T-helper 22 cell (primary cell): ENCODE results near the gene ARSB.

Experiments used
- DNase-seq: peaks from one replicate; pipeline ENCODE4 v3.0.0-alpha.2; 2020; ENCODE audit warnings: low read depth

The ARSB gene

DNA sequence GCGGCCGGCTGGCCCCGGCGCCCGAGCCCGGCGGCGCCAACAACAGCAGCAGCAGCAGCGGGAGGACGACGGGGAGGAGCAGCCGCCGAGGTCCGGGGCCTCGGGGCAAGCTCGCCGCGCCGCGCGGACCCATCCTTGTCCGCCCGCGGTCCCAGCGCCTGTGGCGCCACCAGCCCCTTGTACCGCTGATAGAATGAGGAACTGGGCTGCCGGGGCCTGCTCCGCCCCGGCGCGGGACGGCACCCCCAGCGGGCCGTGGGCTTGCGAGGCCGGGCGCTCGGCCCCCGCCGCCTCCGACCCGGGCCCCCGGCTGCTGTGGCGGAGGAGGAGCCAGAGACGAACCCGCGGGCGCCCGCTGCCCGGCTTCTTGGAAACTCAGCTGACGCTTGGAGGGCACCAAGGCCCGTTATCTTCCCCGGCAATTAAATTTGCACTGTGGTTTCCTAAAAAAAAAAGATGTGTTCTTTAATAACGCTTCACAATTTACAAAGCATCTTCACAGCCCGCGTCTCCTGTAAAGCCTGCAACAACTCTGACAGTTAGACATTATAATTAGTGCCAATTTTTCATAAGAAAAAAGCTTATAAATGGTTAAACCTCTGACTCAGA is at the start of gene ARSB:
TSS of gene ARSB (minus strand) at position 195 of the 609 bp plus-strand sequence. CDS start at position 133, 62 bp downstream.
- peak; percentile 11 for DNase-seq

DNA sequence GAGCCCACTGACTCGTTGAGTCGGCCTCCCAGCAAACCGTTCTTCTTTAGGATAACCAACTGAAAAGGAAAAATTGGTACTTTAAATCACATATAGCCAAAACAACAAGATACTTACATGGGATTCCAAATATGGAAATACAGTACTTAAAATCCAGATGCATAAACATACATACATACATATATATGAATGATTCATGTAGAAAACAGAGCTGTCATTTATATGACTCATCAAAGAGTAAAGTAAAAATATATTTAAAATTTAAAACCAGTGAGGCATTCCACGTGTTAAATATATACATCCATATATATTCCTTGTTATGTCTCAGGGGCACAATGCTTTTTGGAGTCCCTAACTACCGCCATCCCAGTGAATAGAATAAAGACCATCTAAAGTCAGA is 47.7 kb upstream of the ARSB start:
- no peak for DNase-seq

DNA sequence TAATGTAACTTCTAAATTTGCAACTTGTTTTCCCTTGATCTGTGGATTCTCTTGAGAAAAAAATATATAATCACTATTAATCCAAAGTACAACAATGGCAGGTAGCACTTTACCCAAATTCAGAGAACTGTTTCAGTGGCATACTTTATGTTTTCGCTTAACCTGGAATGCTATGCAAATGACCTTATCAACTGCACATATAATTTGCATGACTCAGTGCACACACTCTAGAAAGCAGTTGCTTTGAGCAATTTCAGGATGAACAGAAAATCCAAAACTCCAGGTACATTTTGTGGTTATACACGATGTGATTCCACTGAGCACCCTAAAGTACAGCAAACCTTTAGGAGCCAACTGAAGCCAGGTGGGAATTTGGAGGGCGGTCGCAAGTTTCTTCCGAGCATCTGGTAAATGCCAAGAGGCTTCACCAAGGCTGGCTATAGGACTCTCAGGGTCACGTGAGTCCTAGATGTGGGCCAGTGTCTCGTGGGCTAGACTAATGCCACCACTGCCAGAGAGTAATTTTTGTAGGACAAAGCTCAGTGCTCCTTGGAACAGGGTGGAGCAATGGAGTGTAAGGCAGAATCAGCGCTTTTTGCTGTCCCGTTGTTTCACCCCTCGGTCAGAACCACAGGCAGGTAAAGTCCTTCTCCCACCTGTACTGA is 47.1 kb upstream of the ARSB start:
- DNase-seq: no peak

DNA sequence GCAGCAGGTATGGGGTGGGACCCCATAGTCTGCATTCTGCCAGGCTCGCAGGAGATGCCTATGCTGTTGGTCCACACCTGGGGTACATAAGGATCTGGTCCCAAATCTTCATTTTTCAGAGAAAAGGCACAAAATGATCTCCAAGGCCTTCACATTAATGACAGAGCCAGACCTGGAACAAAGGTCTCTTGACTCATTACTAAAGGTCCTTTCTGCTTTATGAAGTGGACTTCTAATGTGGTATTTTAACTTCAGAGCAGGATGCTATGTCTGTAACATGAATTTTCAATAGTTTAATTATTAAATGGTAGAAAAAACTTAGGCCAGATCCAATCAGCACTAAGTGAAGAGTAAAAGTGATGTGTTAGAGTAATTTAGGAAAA is 46.4 kb upstream of the ARSB start:
- DNase-seq: no peak

DNA sequence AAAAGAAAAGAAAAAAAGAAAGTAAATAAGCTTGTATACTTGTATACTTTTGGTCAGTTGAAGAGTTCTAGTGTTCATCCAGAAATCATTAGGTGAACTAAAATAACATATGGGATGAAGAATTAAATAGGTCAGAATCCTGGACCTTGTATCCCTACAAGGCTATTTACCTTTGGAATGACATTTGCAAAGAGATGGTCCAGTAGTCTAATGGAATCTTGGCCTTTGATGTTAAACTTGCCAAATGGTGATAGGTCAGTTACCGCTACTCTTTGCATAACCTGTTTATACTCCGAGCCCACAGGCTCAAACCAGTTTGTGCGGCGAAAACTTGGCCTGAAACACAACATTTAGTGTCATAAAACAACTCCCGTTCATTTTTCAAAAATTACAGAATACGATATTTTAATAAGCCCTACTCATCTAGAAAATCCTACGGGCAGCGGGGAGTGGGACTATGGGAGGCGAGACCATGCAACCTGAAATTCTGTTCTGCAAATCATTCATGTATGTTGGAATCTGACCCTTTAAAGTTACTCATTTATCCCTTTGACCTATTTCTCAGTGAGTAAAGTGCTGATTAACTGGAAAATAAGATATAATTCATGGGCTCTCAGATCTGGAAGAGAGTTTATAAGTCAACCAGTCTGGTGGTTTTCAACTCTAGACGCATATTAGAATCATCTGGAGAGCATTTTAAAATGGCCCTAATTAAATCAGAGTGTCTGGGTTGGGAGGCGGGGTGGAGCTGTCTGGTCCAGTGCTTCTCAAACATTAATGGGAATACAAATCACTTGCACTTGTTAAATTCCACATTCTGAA is 45.8 kb upstream of the ARSB start:
- DNase-seq: no peak

DNA sequence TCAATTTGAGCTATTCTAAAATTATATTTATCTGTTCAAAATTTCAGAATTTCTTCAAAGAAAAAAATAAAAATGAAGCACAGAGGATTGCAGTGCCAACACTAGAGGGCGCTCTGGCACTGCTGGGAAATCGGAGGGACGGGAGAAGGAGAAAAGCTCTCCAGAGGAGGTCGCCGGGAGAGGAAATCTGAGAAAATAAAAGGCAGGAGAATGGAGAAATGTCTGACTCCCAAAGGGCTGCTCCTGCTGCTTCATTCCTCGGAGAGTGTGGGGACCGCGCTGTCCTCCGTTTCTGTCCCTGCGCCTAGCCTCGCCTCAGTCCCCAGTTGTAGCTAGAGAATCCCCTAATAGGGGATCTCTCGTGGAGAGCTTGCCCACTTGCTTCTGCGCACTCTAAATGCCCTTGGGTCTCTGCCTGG is 40.0 kb upstream of the ARSB start:
- DNase-seq: no peak

DNA sequence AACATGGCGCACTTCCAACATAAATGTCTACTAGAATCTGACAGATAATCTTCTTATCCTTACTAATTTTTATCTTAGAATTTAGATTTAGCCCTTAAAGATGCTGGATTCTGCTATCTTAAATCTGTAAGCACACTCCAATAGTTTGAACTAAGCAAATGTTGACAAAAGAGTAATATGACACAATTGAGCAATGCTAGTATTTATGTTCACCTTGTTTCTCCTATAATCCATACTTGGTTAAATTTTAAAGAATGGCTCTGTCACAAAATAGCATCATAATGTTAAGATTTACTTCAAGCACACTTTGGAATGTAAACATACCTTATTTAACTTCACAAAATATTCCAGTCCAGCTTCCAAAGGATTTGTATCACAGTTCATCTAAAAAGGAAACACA is 38.8 kb upstream of the ARSB start:
- no peak for DNase-seq

DNA sequence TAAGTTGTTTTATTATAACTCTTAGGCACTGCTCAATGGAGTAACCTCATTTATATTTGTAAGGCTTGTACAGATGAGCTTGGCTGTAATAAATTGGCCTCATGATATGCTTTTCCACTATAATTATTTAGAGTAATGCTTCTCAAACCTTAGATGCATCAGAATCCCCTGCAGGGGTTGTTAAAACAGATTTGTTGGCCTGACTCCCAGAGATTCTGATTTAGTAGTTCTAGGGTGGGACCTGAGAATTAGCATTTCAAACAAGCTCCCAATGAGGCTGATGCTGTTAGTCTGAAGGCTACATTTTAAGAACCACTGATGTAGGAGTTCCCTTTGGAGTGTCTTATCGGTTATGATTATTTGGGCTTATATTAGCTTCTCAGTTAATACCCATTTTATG is 38.2 kb upstream of the ARSB start:
- DNase-seq: no peak

DNA sequence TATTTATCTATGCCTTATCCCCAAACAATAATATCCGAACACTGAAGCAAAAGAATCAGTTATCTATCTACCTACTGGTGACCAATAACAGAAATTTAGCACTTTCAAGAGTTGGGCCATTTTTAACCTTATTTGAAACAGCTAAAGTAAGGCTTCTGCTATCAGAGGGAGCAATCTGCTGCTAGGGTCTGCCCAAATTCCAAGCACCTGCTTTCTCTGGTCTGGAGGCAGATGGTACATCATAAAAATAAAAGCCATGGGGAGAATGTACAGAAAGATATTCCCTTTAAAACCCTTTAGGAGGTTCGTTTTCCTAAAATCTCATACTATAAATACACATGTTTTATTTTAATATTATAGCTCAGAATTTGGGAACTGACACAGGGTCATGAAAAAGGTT is 37.7 kb upstream of the ARSB start:
- DNase-seq: no peak

DNA sequence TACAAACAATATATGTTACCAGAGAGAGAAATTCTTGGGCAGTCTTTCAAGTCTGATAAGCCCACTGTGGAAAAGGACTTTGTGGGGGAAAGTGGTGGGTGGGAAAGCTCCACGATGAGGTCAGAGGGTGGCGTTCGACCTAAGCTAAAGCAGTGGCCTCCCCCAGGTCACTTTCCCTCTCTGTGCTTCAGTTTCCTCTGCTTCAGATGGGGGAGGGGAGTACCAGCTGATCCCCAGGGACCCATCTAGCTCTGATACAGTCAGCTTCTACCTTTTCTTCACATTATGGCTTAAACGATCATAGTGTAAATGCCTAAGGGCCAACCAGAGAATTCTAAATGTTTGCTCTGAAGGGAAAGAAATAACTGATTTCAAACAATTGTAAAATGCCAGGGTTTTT is 36.6 kb upstream of the ARSB start:
- no peak for DNase-seq

DNA sequence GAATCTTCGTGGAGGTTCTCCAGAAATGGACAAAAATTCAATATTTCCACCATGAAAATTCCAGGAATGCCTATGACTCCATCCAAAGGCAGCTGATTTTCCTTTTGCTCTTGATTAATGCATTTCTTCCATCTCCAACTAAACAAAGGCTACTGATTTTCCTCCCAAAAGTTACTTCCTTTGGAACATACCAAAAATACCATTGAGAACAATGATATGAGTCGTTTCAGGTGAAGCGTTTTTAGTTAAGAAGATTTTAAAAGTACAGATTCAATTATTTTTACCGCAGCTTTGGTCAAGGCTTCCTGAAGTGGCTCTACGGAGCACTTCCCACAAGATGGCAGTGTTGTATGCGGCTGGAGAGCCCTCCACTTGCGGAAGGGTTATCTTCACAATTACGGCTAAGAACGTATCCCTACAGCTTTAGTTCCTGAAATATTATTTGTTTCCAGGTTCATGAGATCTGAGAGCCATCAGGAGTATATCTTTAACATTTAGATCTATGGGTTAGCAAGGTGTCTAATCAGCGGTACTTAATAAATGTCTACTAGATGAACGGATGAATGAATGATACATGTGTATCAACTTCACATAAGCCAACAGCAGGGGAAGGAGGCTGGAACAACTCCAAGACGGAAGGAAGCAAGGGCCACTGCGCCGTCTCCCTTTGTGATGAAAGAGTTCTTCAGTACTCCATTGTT is 35.9 kb upstream of the ARSB start:
- no peak for DNase-seq

DNA sequence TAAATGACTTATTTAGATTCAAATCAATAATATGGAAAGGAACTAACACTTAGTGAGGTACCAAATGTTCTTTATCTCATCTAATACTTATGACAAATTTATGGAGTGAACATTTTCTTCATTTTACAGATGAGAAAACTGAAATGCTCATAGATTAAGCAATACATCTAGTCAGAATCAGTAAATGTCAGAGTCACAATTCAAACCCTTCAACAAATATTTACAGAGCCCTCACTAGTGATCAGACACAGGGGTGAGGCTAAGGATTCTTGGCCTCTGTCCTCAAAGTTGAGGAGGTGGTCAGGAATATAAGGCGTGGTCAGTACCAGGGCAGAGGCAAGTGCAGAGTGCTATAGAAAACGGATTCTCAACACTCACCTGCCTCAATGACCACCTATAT is 29.5 kb upstream of the ARSB start:
- DNase-seq: no peak

DNA sequence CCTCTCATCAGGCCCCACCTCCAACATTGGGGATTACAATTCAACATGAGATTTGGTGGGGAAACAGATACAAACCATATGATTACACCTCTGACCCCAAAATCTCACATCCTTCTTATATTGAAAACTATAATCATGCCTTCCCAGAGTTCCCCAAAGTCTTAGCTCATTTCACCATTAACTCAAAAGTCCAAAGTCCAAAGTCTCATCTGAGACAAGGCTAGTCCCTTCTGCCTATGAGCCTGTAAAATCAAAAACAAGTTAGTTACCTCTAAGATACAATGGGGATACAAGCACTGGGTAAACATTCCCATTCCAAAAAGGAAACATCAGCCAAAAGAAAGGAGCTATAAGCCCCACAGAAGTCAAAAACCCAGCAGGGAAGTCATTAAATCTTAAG is 26.8 kb upstream of the ARSB start:
- DNase-seq: no peak

DNA sequence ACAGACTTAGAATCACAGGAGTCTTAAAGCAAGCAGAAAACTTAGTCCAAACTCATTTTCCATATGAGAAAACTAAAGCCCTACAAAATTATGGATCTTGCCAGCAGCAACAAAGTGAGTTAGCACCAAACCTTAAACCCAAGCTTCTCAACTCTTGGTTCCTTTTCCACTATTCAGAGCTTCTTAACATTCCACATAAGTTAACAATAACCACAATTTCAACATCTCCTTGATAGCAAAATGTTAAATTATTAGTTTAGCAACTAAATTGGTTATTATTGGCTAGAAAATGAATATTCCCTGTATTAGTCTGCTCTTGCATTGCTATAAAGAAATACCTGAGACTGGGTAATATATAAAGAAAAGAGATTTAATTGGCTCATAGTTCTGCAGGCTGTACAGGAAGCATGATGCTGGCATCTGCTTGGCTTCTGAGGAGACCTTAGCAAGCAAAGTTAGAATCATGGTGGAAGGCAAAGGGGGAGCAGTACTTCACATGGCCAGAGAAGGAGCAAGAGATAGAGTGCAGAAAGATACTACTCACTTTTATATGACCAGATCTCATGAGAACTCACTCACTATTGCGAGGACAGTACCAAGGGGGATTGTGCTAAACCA is 26.2 kb upstream of the ARSB start:
- DNase-seq: no peak

DNA sequence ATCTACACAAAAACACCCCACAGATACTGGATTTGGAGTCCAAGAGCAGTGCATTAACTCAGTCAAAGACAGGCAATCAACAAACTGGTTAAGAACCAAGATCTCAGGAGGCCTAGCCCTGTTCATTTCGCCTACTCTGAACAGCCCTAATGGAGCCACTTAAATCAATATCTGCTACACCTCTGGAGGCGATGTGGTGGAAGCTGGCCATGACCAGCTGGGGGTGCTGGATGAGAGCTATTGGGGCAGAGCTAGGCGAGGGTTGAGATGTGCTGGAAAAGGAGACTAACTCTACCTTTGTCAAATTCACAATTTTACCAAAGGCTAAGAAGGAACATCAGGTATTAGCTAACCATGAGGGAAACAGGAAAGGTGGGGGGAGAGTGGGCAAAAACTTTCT is 23.3 kb upstream of the ARSB start:
- DNase-seq: no peak

DNA sequence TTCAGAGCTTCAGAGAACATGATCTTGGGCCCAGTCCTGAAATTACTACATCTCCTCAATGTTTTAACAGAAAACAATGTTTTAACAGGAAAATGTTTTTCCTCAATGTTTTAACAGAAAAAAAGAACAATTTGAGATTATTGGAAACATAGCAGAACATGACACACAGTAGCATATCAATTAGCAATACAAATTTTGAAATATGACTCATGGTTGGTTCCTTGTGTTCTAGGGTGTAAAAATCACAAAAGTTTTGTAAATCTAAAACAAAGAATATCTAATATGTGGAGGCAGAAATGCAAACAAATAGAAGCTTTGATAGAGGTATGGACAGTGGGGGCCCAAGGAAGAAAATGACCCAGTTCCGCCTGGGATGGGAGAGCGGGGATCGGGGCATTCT is 22.8 kb upstream of the ARSB start:
- no peak for DNase-seq

DNA sequence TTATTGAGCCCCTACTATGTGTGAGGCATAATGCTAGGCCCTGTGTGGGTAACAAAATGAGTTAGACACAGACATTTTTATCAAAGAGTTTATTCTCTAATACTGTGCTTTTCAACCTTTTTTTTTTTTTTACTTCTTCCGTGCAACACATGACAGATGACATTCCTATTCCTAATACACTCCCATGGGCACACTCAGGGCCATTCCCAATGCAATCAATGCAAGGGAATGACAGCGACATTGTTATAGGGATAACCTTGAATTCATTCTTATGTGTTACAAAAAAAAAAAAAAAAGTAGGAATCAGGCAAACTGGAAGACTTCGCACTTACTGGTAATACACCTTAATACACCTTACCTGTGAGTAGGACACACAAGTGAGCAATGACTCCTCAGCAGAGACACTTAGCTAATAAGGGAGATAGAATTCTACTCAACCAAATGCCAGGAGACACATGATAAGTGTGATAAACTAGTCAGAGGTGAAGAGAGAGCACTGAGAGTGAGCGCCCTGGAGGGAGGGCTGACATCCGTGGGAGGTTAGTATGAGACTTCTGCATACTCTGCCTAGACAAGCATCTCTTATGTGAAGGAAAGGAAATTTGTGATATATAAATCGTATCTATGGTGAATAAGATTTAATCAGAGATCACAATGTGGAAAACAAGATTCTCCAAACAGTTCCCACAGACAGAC is 21.0 kb upstream of the ARSB start:
- DNase-seq: no peak

DNA sequence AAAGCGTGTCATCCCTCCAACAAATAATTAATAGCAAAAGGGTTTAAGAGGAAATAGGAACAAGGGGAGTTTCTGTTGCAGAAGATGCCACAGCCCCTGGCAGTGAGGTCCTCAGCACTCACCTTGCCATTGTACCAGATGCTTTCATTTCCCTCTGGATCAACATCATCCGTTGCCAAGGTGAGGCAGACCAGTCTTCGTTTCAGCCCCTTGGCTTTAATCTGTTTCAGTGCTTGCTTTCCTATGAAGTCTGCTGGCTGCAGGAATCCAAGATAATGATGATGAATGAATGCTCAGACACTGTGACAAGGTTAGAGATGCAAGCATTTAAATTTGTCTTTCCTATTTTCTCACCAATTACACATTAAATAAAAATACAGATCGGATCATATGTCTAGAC is 20.0 kb upstream of the ARSB start:
- no peak for DNase-seq

DNA sequence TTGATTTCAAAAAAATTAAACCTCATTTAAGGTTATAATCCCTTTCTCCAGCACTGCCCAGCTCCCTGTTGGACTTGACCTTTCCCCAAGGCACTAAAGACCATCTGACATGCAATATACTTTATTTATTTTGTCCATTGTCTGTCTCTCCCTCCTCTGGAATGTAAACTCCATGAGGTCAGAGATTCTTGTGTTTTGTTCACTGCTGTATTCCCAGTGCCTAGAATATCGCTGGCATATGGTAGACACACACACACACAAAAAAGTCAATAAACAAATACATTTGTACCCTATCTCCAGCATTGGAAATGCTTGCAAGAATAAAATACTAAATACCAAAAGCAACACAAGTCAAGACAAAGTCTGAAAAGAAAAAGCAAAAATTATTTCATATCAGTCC is 17.3 kb upstream of the ARSB start:
- no peak for DNase-seq

DNA sequence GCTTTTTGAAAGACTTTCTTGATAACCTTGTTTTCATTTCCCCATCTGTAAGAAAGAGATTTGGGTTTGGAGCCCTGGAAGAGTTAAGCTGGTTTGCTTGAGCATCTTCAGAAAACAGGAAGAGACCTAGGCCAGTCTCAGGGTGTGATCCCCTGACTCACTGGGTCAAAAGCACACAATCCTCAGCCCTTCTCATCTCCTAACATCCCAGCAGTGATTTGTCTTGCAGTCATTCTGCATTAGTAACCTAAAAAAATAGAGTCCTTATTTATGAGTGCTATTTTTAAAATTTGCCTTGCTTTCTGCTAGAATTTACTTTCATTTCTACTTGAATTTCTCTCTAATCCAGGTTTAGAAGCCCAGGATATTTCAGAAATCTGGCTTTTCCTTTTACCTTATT is 16.4 kb upstream of the ARSB start:
- DNase-seq: no peak

DNA sequence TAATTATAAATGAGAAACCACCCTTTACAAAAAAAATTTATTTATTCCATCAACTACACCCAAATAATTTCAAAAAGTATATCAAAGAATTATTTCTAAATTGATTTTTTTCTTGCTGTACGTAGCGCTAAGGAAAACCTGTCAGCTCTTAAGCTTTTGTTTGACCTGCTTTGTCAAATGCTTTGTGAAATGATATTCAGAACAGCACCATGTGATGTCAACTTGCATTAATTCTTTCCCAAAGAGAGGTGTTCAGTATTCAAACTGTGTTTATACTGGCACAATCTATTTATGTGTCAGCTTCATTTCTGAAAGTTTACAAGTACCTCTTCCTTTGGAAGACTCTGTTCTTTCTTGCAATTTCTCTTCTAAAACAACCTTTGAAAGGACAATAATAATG is 12.0 kb upstream of the ARSB start:
- DNase-seq: no peak

DNA sequence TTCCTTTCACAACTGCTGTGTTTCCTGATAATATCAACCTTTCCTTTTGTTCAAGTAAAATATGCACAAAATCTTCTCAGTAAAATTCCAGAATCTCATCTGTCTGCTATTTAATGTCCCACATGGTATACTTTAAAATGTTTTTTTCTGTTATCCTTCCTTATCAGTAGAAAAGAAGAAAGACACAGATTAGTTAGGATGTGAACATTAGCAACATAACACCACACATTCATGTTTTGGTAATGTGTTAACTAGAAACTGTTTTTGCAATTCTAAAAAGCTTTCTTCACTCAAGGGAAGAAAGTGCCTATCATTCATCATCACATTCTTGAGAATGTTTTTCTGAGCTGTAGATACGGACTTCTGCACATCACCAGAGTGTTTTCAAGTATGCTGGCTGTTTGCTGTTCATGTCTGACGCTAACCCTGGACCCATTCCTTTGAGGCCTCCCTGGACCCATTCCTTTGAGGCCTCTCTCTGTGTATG is 10.5 kb upstream of the ARSB start:
- DNase-seq: no peak
